Activated CD4-positive, alpha-beta T cell treated with anti-CD3 and anti-CD28 coated beads for 36 hours (primary cell): Measurements from ENCODE around the gene NDUFB8. TPM values are rescaled to one million over a fixed set of nuclear protein-coding genes. Genes with fewer than 3 reads are reported as not detected.

ENCODE experiments used
- ATAC-seq: fragments of 200-7000 bp; cut with Tn5 transposase; one replicate; pipeline ENCODE4 v1.10.0; 2021; ENCODE audit warnings: mild to moderate bottlenecking, moderate library complexity
- CTCF ChIA-PET: fragments of 350-600 bp; sonication (Branson Sonifier 250); formaldehyde crosslinking; loops from one replicate; lab custom pipeline; 2021; ENCODE audit warnings: antibody characterized with exemption; lab: Charles Lee
- POLR2A ChIA-PET: fragments of 350-600 bp; sonication (Branson Sonifier 250); formaldehyde crosslinking; loops from one replicate; lab custom pipeline; 2021; ENCODE audit warnings: antibody characterized with exemption, inconsistent platforms; lab: Charles Lee
- DNase-seq: peaks from one replicate; pipeline ENCODE4 v3.0.0-alpha.2; 2020
- H3K27ac Mint-ChIP-seq: one replicate; pipeline ENCODE4 v1.8.0; 2021; ENCODE audit warnings: mixed read lengths
- H3K27me3 Mint-ChIP-seq: one replicate; pipeline ENCODE4 v1.8.0; 2021; ENCODE audit warnings: mixed read lengths
- H3K36me3 Mint-ChIP-seq: one replicate; pipeline ENCODE4 v1.8.0; 2021; ENCODE audit warnings: low read depth, mixed read lengths
- H3K4me1 Mint-ChIP-seq: one replicate; pipeline ENCODE4 v1.8.0; 2021; ENCODE audit warnings: mixed read lengths
- H3K4me3 Mint-ChIP-seq: one replicate; pipeline ENCODE4 v1.8.0; 2021; ENCODE audit warnings: mild to moderate bottlenecking, moderate library complexity, mixed read lengths
- H3K9me3 Mint-ChIP-seq: one replicate; pipeline ENCODE4 v1.8.0; 2021; ENCODE audit warnings: low read depth, mixed read lengths
- intact Hi-C, 2 experiments: fragments of 100-400 bp; cut with DNase I in 1 of 2; cut with micrococcal nuclease in 1 of 2; formaldehyde crosslinking; loops; one replicate each; pipeline versions ENCODE4 v1.14.2 to v1.15.1; 2022 to 2024; cut with DNase I, micrococcal nuclease
- total RNA-seq, 2 experiments: library from RNA; stranded (reverse); gene quantifications; one replicate each; pipeline ENCODE4 v1.2.3, GENCODE V29; 2021

Gene NDUFB8
- total RNA-seq, 2 experiments from 2014 or later = 291 to 375 TPM

- CTCF ChIA-PET = interaction anchor here (1.2 kb wide), 1 partner anchor 35 kb away, joined by 3 read pairs; no protein-coding TSS in a partner anchor
- Mint-ChIP-seq H3K27ac (no peak overlapping the region), H3K9me3 (no peaks in the 10 kb centered on the region), H3K4me1 (no peaks in the 10 kb centered on the region), H3K36me3 (peaks cover 33% of the 10 kb centered on the region), H3K27me3 (no peaks in the 10 kb centered on the region), H3K4me3 (no peak overlapping the region)
- no peak for ATAC-seq
- intact Hi-C loops = no loop called here
- no peak for DNase-seq
- POLR2A ChIA-PET = no interaction called here
Measured at GRCh38 chr10:100489396-100489795, 40.3 kb downstream of the NDUFB8 start.

GRCh38 chr10:100487529-100487928 is 42.1 kb downstream of the NDUFB8 start:
- ChIA-PET POLR2A (interaction anchor here (0.5 kb wide), 1 partner anchor 114 kb away, joined by 3 read pairs; no protein-coding TSS in a partner anchor), CTCF (interaction anchor here (0.6 to 1.3 kb wide), 4 partner anchors 10 to 176 kb away, joined by 3 to 5 read pairs (median 3); no protein-coding TSS in a partner anchor)
- ATAC-seq (no peak), DNase-seq (no peak)
- intact Hi-C loops = no loop called here
- H3K4me1 Mint-ChIP-seq = no peaks in the 10 kb centered on the region
- H3K9me3 Mint-ChIP-seq = no peaks in the 10 kb centered on the region
- H3K27me3 Mint-ChIP-seq = no peaks in the 10 kb centered on the region
- H3K4me3 Mint-ChIP-seq = no peak overlapping the region
- no peak overlapping the region for H3K27ac Mint-ChIP-seq
- H3K36me3 Mint-ChIP-seq = peaks cover 23% of the 10 kb centered on the region

- DNase-seq (no peak), ATAC-seq (no peak)
- intact Hi-C loops = no loop called here
- peaks cover 5% of the 10 kb centered on the region for H3K4me1 Mint-ChIP-seq
- H3K9me3 Mint-ChIP-seq = no peaks in the 10 kb centered on the region
- H3K27ac Mint-ChIP-seq = no peak overlapping the region
- peaks cover 16% of the 10 kb centered on the region for H3K36me3 Mint-ChIP-seq
- peaks cover 2% of the 10 kb centered on the region for H3K27me3 Mint-ChIP-seq
- ChIA-PET CTCF (interaction anchor here (0.7 to 6.5 kb wide), 5 partner anchors 9 to 307 kb away, joined by 3 to 131 read pairs (median 67); partner anchors contain the start of gene SEC31B), POLR2A (no interaction called here)
- no peak overlapping the region for H3K4me3 Mint-ChIP-seq
Measured at GRCh38 chr10:100485801-100486495, 43.7 kb downstream of the NDUFB8 start.

GRCh38 chr10:100485366-100485765 is 44.3 kb downstream of the NDUFB8 start:
- POLR2A ChIA-PET = no interaction called here
- CTCF ChIA-PET = interaction anchor here (0.7 to 6.5 kb wide), 4 partner anchors 9 to 306 kb away, joined by 3 to 131 read pairs (median 82); partner anchors contain the start of gene SEC31B

GRCh38 chr10:100483876-100484666 is 45.6 kb downstream of the NDUFB8 start:
- intact Hi-C loops = no loop called here
- ATAC-seq (no peak), DNase-seq (no peak)
- POLR2A ChIA-PET = no interaction called here
- no peak overlapping the region for H3K4me3 Mint-ChIP-seq
- H3K9me3 Mint-ChIP-seq = no peaks in the 10 kb centered on the region
- no peak overlapping the region for H3K27ac Mint-ChIP-seq
- H3K27me3 Mint-ChIP-seq = peaks cover 10% of the 10 kb centered on the region
- CTCF ChIA-PET = interaction anchor here (0.6 to 6.5 kb wide), 8 partner anchors 10 to 52 kb away, joined by 3 to 131 read pairs (median 20); partner anchors contain the start of genes HIF1AN and SEC31B
- H3K4me1 Mint-ChIP-seq = peaks cover 5% of the 10 kb centered on the region
- H3K36me3 Mint-ChIP-seq = peaks cover 6% of the 10 kb centered on the region

More at GRCh38 chr10:100485366-100485765, 44.3 kb downstream of the NDUFB8 start:
- ATAC-seq (no peak), DNase-seq (no peak)
- intact Hi-C loops = no loop called here
- Mint-ChIP-seq H3K27ac (no peak overlapping the region), H3K27me3 (peaks cover 4% of the 10 kb centered on the region), H3K36me3 (peaks cover 15% of the 10 kb centered on the region), H3K9me3 (no peaks in the 10 kb centered on the region), H3K4me1 (peaks cover 5% of the 10 kb centered on the region), H3K4me3 (no peak overlapping the region)

- no peaks in the 10 kb centered on the region for H3K9me3 Mint-ChIP-seq
- intact Hi-C loops = loop anchor here (1.0 kb wide), 3 partner anchors 25 to 35 kb away; no protein-coding TSS in a partner anchor
- no peak for DNase-seq
Measured at GRCh38 chr10:100482834-100483185, 46.9 kb downstream of the NDUFB8 start.

GRCh38 chr10:100482181-100482833 is 47.4 kb downstream of the NDUFB8 start:
- Mint-ChIP-seq H3K4me1 (peaks cover 5% of the 10 kb centered on the region), H3K36me3 (peaks cover 2% of the 10 kb centered on the region), H3K4me3 (peak overlapping the region; percentile 71), H3K27me3 (peaks cover 13% of the 10 kb centered on the region), H3K9me3 (no peaks in the 10 kb centered on the region), H3K27ac (peak overlapping the region; percentile 32)
- DNase-seq (peak; percentile 83), ATAC-seq (peak; percentile 71)
- ChIA-PET POLR2A (interaction anchor here (0.5 to 1.2 kb wide), 5 partner anchors 26 to 139 kb away, joined by 3 to 5 read pairs (median 3); no protein-coding TSS in a partner anchor), CTCF (interaction anchor here (0.5 to 6.5 kb wide), 40 partner anchors 9 to 1106 kb away, joined by 3 to 131 read pairs (median 4); partner anchors contain the start of genes DPCD, HIF1AN, POLL and SCD)
- intact Hi-C loops = loop anchor here (1.0 kb wide), 3 partner anchors 26 to 36 kb away; no protein-coding TSS in a partner anchor

More at GRCh38 chr10:100482834-100483185, 46.9 kb downstream of the NDUFB8 start:
- no peak for ATAC-seq
- Mint-ChIP-seq H3K36me3 (peaks cover 2% of the 10 kb centered on the region), H3K4me3 (peak overlapping the region; percentile 71), H3K27ac (no peak overlapping the region), H3K4me1 (peaks cover 5% of the 10 kb centered on the region), H3K27me3 (peaks cover 13% of the 10 kb centered on the region)
- CTCF ChIA-PET = interaction anchor here (0.6 to 6.5 kb wide), 33 partner anchors 9 to 1376 kb away, joined by 3 to 131 read pairs (median 5); partner anchors contain the start of genes DPCD, HIF1AN, POLL and SCD
- POLR2A ChIA-PET = interaction anchor here (0.6 to 1.2 kb wide), 4 partner anchors 26 to 139 kb away, joined by 3 to 5 read pairs (median 3); no protein-coding TSS in a partner anchor

- peak; percentile 96 for ATAC-seq
- Mint-ChIP-seq H3K27ac (no peak overlapping the region), H3K4me1 (peaks cover 5% of the 10 kb centered on the region), H3K4me3 (peak overlapping the region; percentile 71), H3K27me3 (peaks cover 13% of the 10 kb centered on the region), H3K9me3 (no peaks in the 10 kb centered on the region), H3K36me3 (no peaks in the 10 kb centered on the region)
- POLR2A ChIA-PET = interaction anchor here (0.5 to 1.2 kb wide), 4 partner anchors 27 to 111 kb away, joined by 3 to 4 read pairs (median 3); no protein-coding TSS in a partner anchor
- CTCF ChIA-PET = interaction anchor here (0.5 to 6.5 kb wide), 32 partner anchors 8 to 670 kb away, joined by 3 to 131 read pairs (median 5); partner anchors contain the start of genes SCD and SEC31B
- intact Hi-C loops = loop anchor here (1.0 kb wide), 4 partner anchors 27 to 47 kb away; no protein-coding TSS in a partner anchor
- DNase-seq = peak; percentile 92
Measured at GRCh38 chr10:100481462-100482081, 48.1 kb downstream of the NDUFB8 start.

GRCh38 chr10:100480002-100480401 is 49.7 kb downstream of the NDUFB8 start:
- Mint-ChIP-seq H3K4me3 (no peak overlapping the region), H3K27me3 (peaks cover 13% of the 10 kb centered on the region), H3K36me3 (no peaks in the 10 kb centered on the region), H3K27ac (no peak overlapping the region), H3K4me1 (peaks cover 5% of the 10 kb centered on the region), H3K9me3 (no peaks in the 10 kb centered on the region)
- CTCF ChIA-PET = interaction anchor here (0.7 to 6.5 kb wide), 8 partner anchors 30 to 394 kb away, joined by 3 to 131 read pairs (median 4); partner anchors contain the start of genes HIF1AN and SEC31B
- DNase-seq (no peak), ATAC-seq (no peak)
- intact Hi-C loops = no loop called here
- POLR2A ChIA-PET = no interaction called here

- Mint-ChIP-seq H3K27ac (no peak overlapping the region), H3K4me3 (no peak overlapping the region), H3K4me1 (peaks cover 5% of the 10 kb centered on the region), H3K36me3 (no peaks in the 10 kb centered on the region), H3K27me3 (peaks cover 14% of the 10 kb centered on the region), H3K9me3 (no peaks in the 10 kb centered on the region)
- DNase-seq (no peak), ATAC-seq (no peak)
- ChIA-PET CTCF (no interaction called here), POLR2A (no interaction called here)
- intact Hi-C loops = no loop called here
Measured at GRCh38 chr10:100479037-100479436, 50.6 kb downstream of the NDUFB8 start.
